ENCODE results near the gene ACVRL1.

ACVRL1 gene

GRCh38 chr12:51953864-51954263, 46.6 kb downstream of the ACVRL1 start:
- H3K4me1 Mint-ChIP-seq = peaks cover 49% of the 10 kb centered on the region
- peaks cover 4% of the 10 kb centered on the region for H3K27me3 Mint-ChIP-seq (ENCODE audit: low read depth)
- TF ChIP-seq CTCF (IDR thresholded peaks at IDR 0.05; ENCODE audit: unreplicated experiment in 3 of 3) = no peak
- H3K27ac Mint-ChIP-seq = peak overlapping the region; percentile 40 to 80 (median 76)
- no peaks in the 10 kb centered on the region for H3K9me3 Mint-ChIP-seq
- peaks cover 6% of the 10 kb centered on the region for H3K36me3 Mint-ChIP-seq (ENCODE audit: low read depth)
- peak overlapping the region; percentile 82 to 94 (median 90) for H3K4me3 Mint-ChIP-seq

GRCh38 chr12:51954561-51955361, 47.5 kb downstream of the ACVRL1 start:
- peak overlapping the region; percentile 82 to 94 (median 90) for H3K4me3 Mint-ChIP-seq
- peaks cover 15% of the 10 kb centered on the region for H3K36me3 Mint-ChIP-seq (ENCODE audit: low read depth)
- peaks cover 54% of the 10 kb centered on the region for H3K4me1 Mint-ChIP-seq
- H3K27me3 Mint-ChIP-seq (ENCODE audit: low read depth) = no peaks in the 10 kb centered on the region
- H3K27ac Mint-ChIP-seq = peak overlapping the region; percentile 40 to 80 (median 76)
- TF ChIP-seq CTCF (IDR thresholded peaks at IDR 0.05; ENCODE audit: unreplicated experiment in 3 of 3) = no peak
- H3K9me3 Mint-ChIP-seq = no peaks in the 10 kb centered on the region

- H3K9me3 Mint-ChIP-seq = no peaks in the 10 kb centered on the region
- peak overlapping the region; percentile 68 to 80 (median 76) for H3K27ac Mint-ChIP-seq
- peaks cover 18% of the 10 kb centered on the region for H3K36me3 Mint-ChIP-seq (ENCODE audit: low read depth)
- no peak for TF ChIP-seq CTCF (IDR thresholded peaks at IDR 0.05; ENCODE audit: unreplicated experiment in 3 of 3)
- no peaks in the 10 kb centered on the region for H3K27me3 Mint-ChIP-seq (ENCODE audit: low read depth)
- peak overlapping the region; percentile 4 to 36 (median 28) for H3K4me3 Mint-ChIP-seq
- H3K4me1 Mint-ChIP-seq = peaks cover 49% of the 10 kb centered on the region
Observed at GRCh38 chr12:51955702-51956101, 48.4 kb downstream of the ACVRL1 start.

GRCh38 chr12:51958542-51958941, 51.2 kb downstream of the ACVRL1 start:
- Mint-ChIP-seq H3K4me3 (no peak overlapping the region), H3K27me3 (ENCODE audit: low read depth) (no peaks in the 10 kb centered on the region), H3K27ac (no peak overlapping the region), H3K4me1 (peaks cover 52% of the 10 kb centered on the region), H3K36me3 (ENCODE audit: low read depth) (peaks cover 35% of the 10 kb centered on the region), H3K9me3 (peaks cover 2% of the 10 kb centered on the region)
- TF ChIP-seq CTCF (IDR thresholded peaks at IDR 0.05; ENCODE audit: unreplicated experiment in 3 of 3) = no peak

- Mint-ChIP-seq H3K36me3 (ENCODE audit: low read depth) (peaks cover 40% of the 10 kb centered on the region), H3K4me3 (no peak overlapping the region), H3K27ac (peak overlapping the region in 1 of 3 experiments; percentile 50), H3K4me1 (peaks cover 46% of the 10 kb centered on the region), H3K27me3 (ENCODE audit: low read depth) (no peaks in the 10 kb centered on the region), H3K9me3 (peaks cover 2% of the 10 kb centered on the region)
- TF ChIP-seq CTCF (IDR thresholded peaks at IDR 0.05; ENCODE audit: unreplicated experiment in 3 of 3) = no peak
Observed at GRCh38 chr12:51959211-51959610, 51.9 kb downstream of the ACVRL1 start.

- peaks cover 39% of the 10 kb centered on the region for H3K4me1 Mint-ChIP-seq
- no peak overlapping the region for H3K27ac Mint-ChIP-seq
- peaks cover 47% of the 10 kb centered on the region for H3K36me3 Mint-ChIP-seq (ENCODE audit: low read depth)
- H3K4me3 Mint-ChIP-seq = no peak overlapping the region
- H3K27me3 Mint-ChIP-seq (ENCODE audit: low read depth) = no peaks in the 10 kb centered on the region
- H3K9me3 Mint-ChIP-seq = peaks cover 9% of the 10 kb centered on the region
- no peak for TF ChIP-seq CTCF (IDR thresholded peaks at IDR 0.05; ENCODE audit: unreplicated experiment in 3 of 3)
Observed at GRCh38 chr12:51959921-51960320, 52.6 kb downstream of the ACVRL1 start.

Measured in nephron (organoid).